K562 treated with DMSO at 1 percent for 24 hours (cell line): Measurements from ENCODE around the gene EPS8L2. TPM values are rescaled to one million over a fixed set of nuclear protein-coding genes. Genes with fewer than 3 reads are reported as not detected.

Source experiments
- total RNA-seq: library from RNA; unstranded; fragments of 300-600 nt; gene quantifications from 2 replicates; pipeline ENCODE4 v1.2.3, GENCODE V29; 2022; ENCODE audit warnings: low read depth; ENCODE audit not compliant: insufficient read depth

The EPS8L2 gene
- total RNA-seq: 7.8 and 11.6 TPM in 2 replicates

GRCh38 chr11:705646-706438 lies at the start of gene EPS8L2:
EPS8L2 (plus strand) TSS chr11:706231; CDS start chr11:709408, 3,177 bp downstream.

DNA sequence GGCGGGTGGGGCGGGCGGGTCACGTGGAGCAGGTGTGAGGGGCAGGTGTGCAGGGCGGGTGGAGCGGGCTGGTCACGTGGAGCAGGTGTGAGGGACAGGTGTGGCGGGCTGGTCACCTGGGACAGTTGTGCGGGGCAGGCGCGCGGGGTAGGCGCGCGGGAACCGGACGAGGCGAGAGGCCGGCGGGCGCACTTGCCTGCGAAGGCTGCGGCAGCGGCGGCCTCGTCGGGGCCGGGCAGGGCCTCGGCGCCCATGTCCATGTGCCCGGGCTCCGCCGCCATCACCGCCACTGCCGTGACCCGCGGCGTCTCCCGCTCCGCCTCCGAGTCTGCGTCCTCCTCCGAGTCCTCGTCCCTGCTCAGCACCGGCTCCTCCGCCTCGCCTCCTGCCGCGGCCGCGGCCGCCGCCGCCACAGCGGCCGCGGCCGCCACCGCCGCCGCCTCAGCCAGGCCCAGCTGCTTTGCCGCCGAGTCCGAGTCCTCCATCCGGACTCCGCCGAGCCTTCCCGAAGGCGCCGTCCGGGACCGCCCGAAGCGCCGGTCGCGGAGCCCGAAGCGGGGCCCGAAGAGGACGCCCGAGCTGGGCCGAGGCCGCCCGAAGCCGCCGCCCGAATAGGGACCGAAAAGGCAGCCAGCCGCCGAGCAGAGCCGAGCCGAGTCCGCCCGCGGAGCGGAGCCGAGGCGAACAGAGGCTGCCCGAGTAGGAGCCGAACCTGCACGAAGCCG lies 11.3 kb upstream of the EPS8L2 start, which contains the start of gene DEAF1:
DEAF1 (minus strand) TSS at position 660 of the 725 bp plus-strand sequence; CDS start at position 485, 175 bp downstream.

DNA sequence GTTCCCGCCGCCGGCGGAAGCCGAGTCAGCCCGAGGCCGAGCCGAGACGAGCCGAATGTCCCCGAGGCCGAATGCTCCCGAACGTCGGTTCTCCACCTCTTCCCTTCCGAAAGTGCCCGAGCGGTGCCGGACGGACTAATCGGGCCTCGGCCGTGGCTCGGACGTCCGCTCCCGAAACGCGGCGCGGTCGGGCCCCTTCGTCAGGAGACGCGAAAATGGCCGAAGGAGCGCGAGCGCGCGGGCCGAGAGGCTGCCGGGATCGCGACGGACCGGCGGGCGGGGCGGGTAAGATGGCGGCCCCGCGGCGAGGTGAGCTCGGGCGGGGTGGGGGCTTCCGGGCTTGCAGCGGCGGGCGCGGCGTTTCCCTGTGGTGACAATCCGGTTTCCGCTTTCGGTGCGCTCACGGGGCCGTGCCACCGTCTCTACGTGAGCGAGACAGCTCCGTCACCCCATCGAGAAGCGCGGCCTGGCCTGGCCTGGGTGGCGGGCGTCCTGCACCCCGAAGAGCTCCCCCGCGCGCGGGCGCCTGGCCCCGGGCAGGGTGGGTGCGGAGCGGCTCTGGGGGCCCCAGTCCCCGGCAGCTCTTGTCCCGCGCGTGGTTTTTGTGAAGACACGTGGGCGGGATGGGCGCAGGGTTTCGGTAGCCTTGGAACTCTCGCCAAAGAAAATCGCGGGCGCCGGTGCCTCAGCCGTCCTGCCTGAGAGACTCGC lies 10.3 kb upstream of the EPS8L2 start, which contains the start of gene TMEM80:
TMEM80 (plus strand) TSS at position 279 of the 711 bp plus-strand sequence; CDS start at position 291, 12 bp downstream.

DNA sequence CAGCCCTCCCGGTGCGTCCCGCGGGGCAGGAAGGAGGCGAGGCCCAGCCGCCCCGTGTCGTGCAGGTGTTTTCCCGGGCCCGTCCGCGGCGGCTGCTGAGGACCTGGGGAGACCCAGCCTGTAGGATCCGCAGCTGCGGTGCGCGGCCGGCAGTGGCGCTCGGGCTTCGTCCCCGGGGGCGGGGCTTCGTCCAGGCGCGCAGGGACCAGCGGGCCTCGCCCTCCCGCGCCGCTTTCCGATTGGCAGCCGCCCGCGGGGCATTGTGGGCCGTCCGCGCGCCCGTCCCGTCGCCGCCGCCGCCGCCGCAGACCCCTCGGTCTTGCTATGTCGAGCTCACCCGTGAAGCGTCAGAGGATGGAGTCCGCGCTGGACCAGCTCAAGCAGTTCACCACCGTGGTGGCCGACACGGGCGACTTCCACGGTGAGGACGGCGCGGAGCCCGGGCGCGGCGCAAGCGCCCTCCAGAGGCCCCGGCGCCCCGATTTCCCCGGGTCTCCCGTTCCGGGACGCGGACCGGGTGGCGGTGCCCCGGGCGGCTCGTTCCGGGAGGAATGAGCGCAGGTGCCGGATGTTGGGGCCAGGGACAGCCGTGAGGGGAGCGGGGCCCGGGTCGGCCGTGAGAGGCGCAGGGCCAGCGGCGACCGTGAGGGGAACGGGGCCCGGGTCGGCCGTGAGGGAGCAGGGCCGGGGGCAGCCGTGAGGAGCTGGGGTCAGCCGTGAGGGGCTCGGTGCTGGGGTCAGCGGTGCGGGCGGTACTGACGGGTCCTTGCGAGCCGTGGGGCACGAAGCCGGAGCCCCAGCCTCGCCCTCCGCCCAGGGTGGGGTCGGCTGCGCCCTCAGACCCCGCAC lies 41.4 kb downstream of the EPS8L2 start, which contains the start of gene TALDO1:
TALDO1 (plus strand) TSS at position 307 of the 849 bp plus-strand sequence; CDS start at position 325, 18 bp downstream.

Other genes starting within 250 kb of the EPS8L2 start
- gene RNH1, start 199.0 kb upstream of the EPS8L2 start, total RNA-seq: 211 and 239 TPM in 2 replicates
- 49.2 and 65.2 TPM in 2 replicates for gene HRAS, start 170.7 kb upstream of the EPS8L2 start, total RNA-seq
- 4.8 and 5.2 TPM in 2 replicates for gene LRRC56, start 168.7 kb upstream of the EPS8L2 start, total RNA-seq
- gene LMNTD2, start 145.5 kb upstream of the EPS8L2 start, total RNA-seq: 4.7 and 6.5 TPM in 2 replicates
- 67.9 and 72.1 TPM in 2 replicates for gene RASSF7, start 145.3 kb upstream of the EPS8L2 start, total RNA-seq
- 26.0 TPM in 2 replicates for gene PHRF1, start 129.8 kb upstream of the EPS8L2 start, total RNA-seq
- 52.2 and 58.6 TPM in 2 replicates for gene IRF7, start 90.3 kb upstream of the EPS8L2 start, total RNA-seq
- gene CDHR5, start 81.3 kb upstream of the EPS8L2 start, total RNA-seq: 0.25 and 0.28 TPM in 2 replicates
- gene SCT, start 79.0 kb upstream of the EPS8L2 start, total RNA-seq: not detected in 2 replicates
- 1.0 and 1.1 TPM in 2 replicates for gene DRD4, start 69.0 kb upstream of the EPS8L2 start, total RNA-seq
- gene DEAF1, start 11.0 kb upstream of the EPS8L2 start, total RNA-seq: 87.3 and 88.1 TPM in 2 replicates
- 21.3 and 25.2 TPM in 2 replicates for gene TMEM80, start 10.4 kb upstream of the EPS8L2 start, total RNA-seq
- gene TALDO1, start 41.2 kb downstream of the EPS8L2 start, total RNA-seq: 501 and 539 TPM in 2 replicates
- gene GATD1, start 71.3 kb downstream of the EPS8L2 start, total RNA-seq: 71.7 and 110 TPM in 2 replicates
- gene CEND1, start 83.9 kb downstream of the EPS8L2 start, total RNA-seq: 1.6 TPM in 1 of 2 replicates, not detected in the other
- gene SLC25A22, start 92.0 kb downstream of the EPS8L2 start, total RNA-seq: 35.7 and 42.0 TPM in 2 replicates
- gene PIDD1, start 99.0 kb downstream of the EPS8L2 start, total RNA-seq: 29.6 and 32.0 TPM in 2 replicates
- 1,895 and 1,983 TPM in 2 replicates for gene RPLP2, start 103.7 kb downstream of the EPS8L2 start, total RNA-seq
- 201 and 202 TPM in 2 replicates for gene PNPLA2, start 112.7 kb downstream of the EPS8L2 start, total RNA-seq
- 35.3 and 36.8 TPM in 2 replicates for gene CRACR2B, start 121.7 kb downstream of the EPS8L2 start, total RNA-seq
- 198 and 203 TPM in 2 replicates for gene CD151, start 126.7 kb downstream of the EPS8L2 start, total RNA-seq
- gene POLR2L, start 136.3 kb downstream of the EPS8L2 start, total RNA-seq: 74.9 and 76.7 TPM in 2 replicates
- gene TSPAN4, start 136.6 kb downstream of the EPS8L2 start, total RNA-seq: 17.2 and 27.2 TPM in 2 replicates
- 75.4 and 78.7 TPM in 2 replicates for gene CHID1, start 204.6 kb downstream of the EPS8L2 start, total RNA-seq
- gene AP2A2, start 219.6 kb downstream of the EPS8L2 start, total RNA-seq: 49.4 and 51.6 TPM in 2 replicates